Subcutaneous abdominal adipose tissue (tissue), 5 donors: ENCODE data around the gene KANSL2.
"Not testable (repeated sequence)": the region's sequence is repeated elsewhere in the genome, so short reads cannot be mapped to it uniquely, and the experiment has no call there.

ENCODE experiments used
- H3K27ac ChIP-seq: one replicate; pipeline ENCODE4 v1.7.0; 2013; ENCODE audit warnings: low read depth, mild to moderate bottlenecking, inconsistent platforms, low read length, moderate library complexity
- H3K27me3 ChIP-seq, 5 donors: one replicate each; pipeline ENCODE4 v1.7.0; 2013; ENCODE audit warnings: low read length in 5 of 5, inconsistent platforms in 1 of 5; ENCODE audit not compliant: control insufficient read depth in 5 of 5, insufficient read depth in 4 of 5
- H3K36me3 ChIP-seq, 5 donors: one replicate each; pipeline ENCODE4 v1.7.0; 2013; ENCODE audit warnings: low read length in 5 of 5; ENCODE audit not compliant: control insufficient read depth in 5 of 5, insufficient read depth in 5 of 5
- H3K4me1 ChIP-seq, 5 donors: one replicate each; pipeline ENCODE4 v1.7.0; 2013; ENCODE audit warnings: low read length in 5 of 5, mild to moderate bottlenecking in 3 of 5, moderate library complexity in 1 of 5; ENCODE audit not compliant: control insufficient read depth in 5 of 5, insufficient read depth in 5 of 5
- H3K4me3 ChIP-seq, 5 donors: one replicate each; pipeline ENCODE4 v1.7.0; 2013; ENCODE audit warnings: low read length in 5 of 5, low read depth in 1 of 5
- H3K9ac ChIP-seq, 5 donors: one replicate each; pipeline ENCODE4 v1.7.0; 2013; ENCODE audit warnings: low read length in 5 of 5, mild to moderate bottlenecking in 4 of 5, moderate library complexity in 3 of 5
- H3K9me3 ChIP-seq, 5 donors: one replicate each; pipeline ENCODE4 v1.7.0; 2013; ENCODE audit warnings: low read length in 5 of 5; ENCODE audit not compliant: control insufficient read depth in 5 of 5
- donor health status: healthy.
- donor health status: healthy.
- donor health status: healthy.
- donor health status: healthy.
- donor health status: healthy.

The KANSL2 gene

GRCh38 chr12:48651681-48652080 is 30.4 kb downstream of the KANSL2 start:
- Histone ChIP-seq H3K9me3 (no peaks in the 10 kb centered on the region), H3K9ac (no peak overlapping the region), H3K4me3 (no peak overlapping the region), H3K27ac (no peak overlapping the region), H3K36me3 (peaks cover 32 to 82% (median 59%) of the 10 kb centered on the region in 5 donors), H3K27me3 (no peaks in the 10 kb centered on the region), H3K4me1 (no peaks in the 10 kb centered on the region)

GRCh38 chr12:48645354-48645753 is 36.7 kb downstream of the KANSL2 start:
- peaks cover 4 to 37% (median 23%) of the 10 kb centered on the region in 5 donors for H3K36me3 ChIP-seq
- not testable (repeated sequence) for H3K27me3 ChIP-seq, H3K9ac ChIP-seq, H3K4me3 ChIP-seq, H3K9me3 ChIP-seq, H3K4me1 ChIP-seq, H3K27ac ChIP-seq

- Histone ChIP-seq H3K36me3 (peaks cover 2 to 26% (median 16%) of the 10 kb centered on the region in 5 donors), H3K27me3 (no peaks in the 10 kb centered on the region), H3K27ac (no peak overlapping the region), H3K9me3 (no peaks in the 10 kb centered on the region), H3K4me3 (no peak overlapping the region), H3K4me1 (no peaks in the 10 kb centered on the region), H3K9ac (no peak overlapping the region)
These were observed 39.0 kb downstream of the KANSL2 start for GRCh38 chr12:48643011-48643410.

GRCh38 chr12:48641752-48642555 is 40.1 kb downstream of the KANSL2 start:
- not testable (repeated sequence) for H3K27me3 ChIP-seq, H3K27ac ChIP-seq, H3K4me1 ChIP-seq, H3K4me3 ChIP-seq, H3K9ac ChIP-seq, H3K9me3 ChIP-seq
- H3K36me3 ChIP-seq = peaks cover 0 to 19% (median 13%) of the 10 kb centered on the region in 5 donors

- H3K36me3 ChIP-seq = peaks cover 0 to 16% (median 9%) of the 10 kb centered on the region in 5 donors
- no peak overlapping the region for H3K27ac ChIP-seq
- H3K4me1 ChIP-seq = no peaks in the 10 kb centered on the region
- H3K27me3 ChIP-seq = no peaks in the 10 kb centered on the region
- H3K9me3 ChIP-seq = no peaks in the 10 kb centered on the region
- H3K4me3 ChIP-seq = no peak overlapping the region
- H3K9ac ChIP-seq = no peak overlapping the region
These were observed 41.2 kb downstream of the KANSL2 start for GRCh38 chr12:48640854-48641253.

GRCh38 chr12:48640428-48640827 is 41.6 kb downstream of the KANSL2 start:
- Histone ChIP-seq H3K4me1 (no peaks in the 10 kb centered on the region), H3K27me3 (no peaks in the 10 kb centered on the region), H3K9me3 (no peaks in the 10 kb centered on the region), H3K4me3 (no peak overlapping the region), H3K9ac (no peak overlapping the region), H3K27ac (no peak overlapping the region), H3K36me3 (peaks cover 0 to 16% (median 9%) of the 10 kb centered on the region in 5 donors)

GRCh38 chr12:48631071-48631470 is 51.0 kb downstream of the KANSL2 start:
- H3K9ac ChIP-seq = no peak overlapping the region
- H3K4me1 ChIP-seq = peaks cover 0 to 6% (median 4%) of the 10 kb centered on the region in 5 donors
- no peaks in the 10 kb centered on the region for H3K36me3 ChIP-seq
- no peak overlapping the region for H3K4me3 ChIP-seq
- peaks cover 0 to 11% (median 0%) of the 10 kb centered on the region in 5 donors for H3K27me3 ChIP-seq
- H3K27ac ChIP-seq = no peak overlapping the region
- H3K9me3 ChIP-seq = no peaks in the 10 kb centered on the region

GRCh38 chr12:48630346-48630745 is 51.7 kb downstream of the KANSL2 start:
- no peaks in the 10 kb centered on the region for H3K9me3 ChIP-seq
- no peaks in the 10 kb centered on the region for H3K36me3 ChIP-seq
- H3K4me3 ChIP-seq = no peak overlapping the region
- peaks cover 0 to 11% (median 0%) of the 10 kb centered on the region in 5 donors for H3K27me3 ChIP-seq
- peaks cover 0 to 6% (median 4%) of the 10 kb centered on the region in 5 donors for H3K4me1 ChIP-seq
- H3K27ac ChIP-seq = no peak overlapping the region
- H3K9ac ChIP-seq = no peak overlapping the region

GRCh38 chr12:48629541-48629940 is 52.5 kb downstream of the KANSL2 start:
- Histone ChIP-seq H3K9me3 (no peaks in the 10 kb centered on the region), H3K4me3 (no peak overlapping the region), H3K36me3 (no peaks in the 10 kb centered on the region), H3K27ac (no peak overlapping the region), H3K27me3 (peaks cover 0 to 11% (median 0%) of the 10 kb centered on the region in 5 donors), H3K9ac (no peak overlapping the region), H3K4me1 (peaks cover 0 to 6% (median 4%) of the 10 kb centered on the region in 5 donors)

GRCh38 chr12:48627556-48627955 is 54.5 kb downstream of the KANSL2 start:
- no peak overlapping the region for H3K9ac ChIP-seq
- no peak overlapping the region for H3K27ac ChIP-seq
- no peaks in the 10 kb centered on the region for H3K4me1 ChIP-seq
- no peaks in the 10 kb centered on the region for H3K36me3 ChIP-seq
- H3K9me3 ChIP-seq = peaks cover 0 to 4% (median 0%) of the 10 kb centered on the region in 5 donors
- peaks cover 0 to 11% (median 0%) of the 10 kb centered on the region in 5 donors for H3K27me3 ChIP-seq
- no peak overlapping the region for H3K4me3 ChIP-seq
